ENCODE data around the gene METTL26. TPM values are rescaled to one million over a fixed set of nuclear protein-coding genes. Genes with fewer than 3 reads are reported as not detected.

Gene METTL26
- total RNA-seq, 1 experiment from 2014 or later, result 150 TPM

GRCh38 chr16:674968-675883 lies 39.1 kb upstream of the METTL26 start, which contains the start of gene RHBDL1:
TSS of gene RHBDL1 (plus strand) at chr16:675671. CDS start at chr16:675791, 120 bp downstream.
- DNase-seq (ENCODE audit: low read depth), result no peak

- DNase-seq (ENCODE audit: low read depth), result no peak
These were observed 38.2 kb upstream of the METTL26 start for GRCh38 chr16:674214-674881.

- DNase-seq (ENCODE audit: low read depth), result no peak
These were observed 37.4 kb upstream of the METTL26 start for GRCh38 chr16:673399-673991.

- no peak for DNase-seq (ENCODE audit: low read depth)
These were observed 36.7 kb upstream of the METTL26 start for GRCh38 chr16:672851-673250.

- DNase-seq (ENCODE audit: low read depth), result no peak
These were observed 36.3 kb upstream of the METTL26 start for GRCh38 chr16:672371-672770.

GRCh38 chr16:671353-672131 lies 35.4 kb upstream of the METTL26 start:
- no peak for DNase-seq (ENCODE audit: low read depth)

- no peak for DNase-seq (ENCODE audit: low read depth)
These were observed 34.6 kb upstream of the METTL26 start for GRCh38 chr16:670485-671352.

GRCh38 chr16:669666-670065 lies 33.6 kb upstream of the METTL26 start:
- no peak for DNase-seq (ENCODE audit: low read depth)

- DNase-seq (ENCODE audit: low read depth), result no peak
These were observed 32.5 kb upstream of the METTL26 start for GRCh38 chr16:668519-669171.

- peak; percentile 88 for DNase-seq (ENCODE audit: low read depth)
These were observed 31.8 kb upstream of the METTL26 start, which contains the start of gene RHOT2 for GRCh38 chr16:667780-668518. TSS of gene RHOT2 (plus strand) at chr16:668132. CDS start at chr16:668200, 68 bp downstream.

GRCh38 chr16:667113-667779 lies 31.1 kb upstream of the METTL26 start:
- DNase-seq (ENCODE audit: low read depth), result no peak

GRCh38 chr16:666572-666971 lies 30.5 kb upstream of the METTL26 start:
- DNase-seq (ENCODE audit: low read depth), result no peak

- DNase-seq (ENCODE audit: low read depth), result no peak
These were observed 26.5 kb upstream of the METTL26 start for GRCh38 chr16:662597-662996.

- no peak for DNase-seq (ENCODE audit: low read depth)
These were observed 26.0 kb upstream of the METTL26 start for GRCh38 chr16:662095-662494.

GRCh38 chr16:661184-661821 lies 25.2 kb upstream of the METTL26 start:
- DNase-seq (ENCODE audit: low read depth), result no peak

GRCh38 chr16:660459-661183 lies 24.5 kb upstream of the METTL26 start:
- no peak for DNase-seq (ENCODE audit: low read depth)

- no peak for DNase-seq (ENCODE audit: low read depth)
These were observed 24.0 kb upstream of the METTL26 start for GRCh38 chr16:660132-660458.

GRCh38 chr16:659618-660017 lies 23.5 kb upstream of the METTL26 start:
- DNase-seq (ENCODE audit: low read depth), result no peak
